A673 (cell line): Measurements from ENCODE around the gene BMP2K. TPM values are rescaled to one million over a fixed set of nuclear protein-coding genes. Genes with fewer than 3 reads are reported as not detected.

Experiments used
- BruUV-seq: library from RNA; stranded (reverse); fragments of 400-500 nt; replicated peaks from 2 replicates; lab custom pipeline; 2021; lab: Mats Ljungman, UMichigan
- CTCF ChIA-PET: fragments of 300-600 bp; sonication (Branson Sonifier 250); formaldehyde crosslinking; loops from one replicate; lab custom pipeline; 2022; ENCODE audit warnings: antibody characterized with exemption; lab: Charles Lee
- POLR2A ChIA-PET: fragments of 300-600 bp; sonication (Branson Sonifier 250); formaldehyde crosslinking; loops from one replicate; lab custom pipeline; 2022; ENCODE audit warnings: antibody characterized with exemption; ENCODE audit not compliant: low non-redundant PET; lab: Charles Lee
- DNase-seq: peaks from one replicate; pipeline ENCODE4 v3.0.0-alpha.2; 2015; ENCODE audit warnings: low spot score
- H3K27ac ChIP-seq: fragments of 200-600 bp; sonication (generic); 2 replicates; pipeline ENCODE4 v1.5.1; 2016; ENCODE audit warnings: mixed run types, low read depth, mild to moderate bottlenecking, mixed read lengths, antibody characterized with exemption, low read length; ENCODE audit not compliant: poor library complexity, severe bottlenecking
- H3K27me3 ChIP-seq: fragments of 200-600 bp; sonication (generic); replicated peaks from 2 replicates; pipeline ENCODE4 v1.6.1; 2017; ENCODE audit warnings: mixed run types, low read depth, mild to moderate bottlenecking, mixed read lengths, antibody characterized with exemption, low read length; ENCODE audit not compliant: insufficient read depth, poor library complexity
- H3K36me3 ChIP-seq: fragments of 200-600 bp; sonication (generic); 2 replicates; pipeline ENCODE4 v1.6.1; 2016; ENCODE audit warnings: mixed run types, mild to moderate bottlenecking, mixed read lengths, antibody characterized with exemption, low read length; ENCODE audit not compliant: insufficient read depth, poor library complexity, severe bottlenecking
- H3K4me1 ChIP-seq: fragments of 200-600 bp; sonication (generic); 2 replicates; pipeline ENCODE4 v1.6.1; 2017; ENCODE audit warnings: mixed run types, mild to moderate bottlenecking, mixed read lengths, antibody characterized with exemption, low read length; ENCODE audit not compliant: insufficient read depth, poor library complexity, severe bottlenecking
- H3K4me3 ChIP-seq: fragments of 200-600 bp; sonication (generic); 2 replicates; pipeline ENCODE4 v1.5.1; 2016; ENCODE audit warnings: low read depth, mixed run types, mild to moderate bottlenecking, mixed read lengths, low read length; ENCODE audit not compliant: poor library complexity, severe bottlenecking
- H3K9me3 ChIP-seq: fragments of 200-600 bp; sonication (generic); 2 replicates; pipeline ENCODE4 v1.6.1; 2016; ENCODE audit warnings: mixed run types, low read depth, mild to moderate bottlenecking, mixed read lengths, antibody characterized with exemption, low read length; ENCODE audit not compliant: poor library complexity, severe bottlenecking
- EZH2 ChIP-seq: fragments of 200-600 bp; sonication (generic); IDR thresholded peaks from 2 replicates; pipeline ENCODE4 v1.6.1; 2017; ENCODE audit warnings: borderline replicate concordance, low read depth, mild to moderate bottlenecking, mixed read lengths, antibody characterized with exemption, low read length; ENCODE audit not compliant: poor library complexity, severe bottlenecking
- intact Hi-C: fragments of 100-400 bp; cut with micrococcal nuclease; formaldehyde crosslinking; loops from one replicate; pipeline ENCODE4 v1.10.0; 2022; ENCODE audit not compliant: unreplicated experiment
- total RNA-seq: library from RNA; stranded (reverse); gene quantifications from 2 replicates; pipeline ENCODE4 v1.2.3, GENCODE V29; 2021
- TF ChIP-seq, protein P1 (sequence below): fragments of 300-800, 200-600 bp; sonication (generic); conservative IDR thresholded peaks from 2 replicates; pipeline ENCODE4 v1.5.1; 2017; ENCODE audit warnings: low read depth, mild to moderate bottlenecking, antibody characterized with exemption, low read length, moderate library complexity, mixed read lengths

BMP2K gene
- total RNA-seq, 1 experiment from 2014 or later, result 14.3 TPM

DNA sequence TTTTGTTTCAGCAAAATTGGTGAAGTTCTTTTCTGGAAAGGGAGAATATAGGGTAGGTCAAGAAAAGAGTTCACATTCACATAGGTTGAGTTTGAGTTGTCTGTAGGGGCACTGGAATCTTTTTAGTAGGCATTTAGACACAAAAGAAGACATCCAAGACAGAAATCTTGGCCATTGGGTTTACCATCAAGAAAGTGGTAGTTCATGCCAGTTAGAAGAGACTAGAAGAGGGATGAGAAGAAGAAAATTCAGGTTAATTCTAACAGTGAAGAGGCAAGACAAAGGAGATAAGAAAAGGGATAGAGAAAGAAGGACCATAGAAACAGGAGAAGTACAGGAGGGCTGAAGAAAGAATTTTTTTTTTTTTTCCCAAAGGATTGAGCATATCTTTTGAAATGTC lies 123.2 kb downstream of the BMP2K start:
- DNase-seq, result no peak
- Histone ChIP-seq H3K4me1 (no peaks in the 10 kb centered on the region), H3K36me3 (no peaks in the 10 kb centered on the region), H3K9me3 (no peaks in the 10 kb centered on the region), H3K27me3 (no peaks in the 10 kb centered on the region), H3K4me3 (no peak overlapping the region), H3K27ac (no peak overlapping the region)
- POLR2A ChIA-PET, result no interaction called here
- no peak for TF ChIP-seq EZH2
- TF ChIP-seq, protein P1, sequence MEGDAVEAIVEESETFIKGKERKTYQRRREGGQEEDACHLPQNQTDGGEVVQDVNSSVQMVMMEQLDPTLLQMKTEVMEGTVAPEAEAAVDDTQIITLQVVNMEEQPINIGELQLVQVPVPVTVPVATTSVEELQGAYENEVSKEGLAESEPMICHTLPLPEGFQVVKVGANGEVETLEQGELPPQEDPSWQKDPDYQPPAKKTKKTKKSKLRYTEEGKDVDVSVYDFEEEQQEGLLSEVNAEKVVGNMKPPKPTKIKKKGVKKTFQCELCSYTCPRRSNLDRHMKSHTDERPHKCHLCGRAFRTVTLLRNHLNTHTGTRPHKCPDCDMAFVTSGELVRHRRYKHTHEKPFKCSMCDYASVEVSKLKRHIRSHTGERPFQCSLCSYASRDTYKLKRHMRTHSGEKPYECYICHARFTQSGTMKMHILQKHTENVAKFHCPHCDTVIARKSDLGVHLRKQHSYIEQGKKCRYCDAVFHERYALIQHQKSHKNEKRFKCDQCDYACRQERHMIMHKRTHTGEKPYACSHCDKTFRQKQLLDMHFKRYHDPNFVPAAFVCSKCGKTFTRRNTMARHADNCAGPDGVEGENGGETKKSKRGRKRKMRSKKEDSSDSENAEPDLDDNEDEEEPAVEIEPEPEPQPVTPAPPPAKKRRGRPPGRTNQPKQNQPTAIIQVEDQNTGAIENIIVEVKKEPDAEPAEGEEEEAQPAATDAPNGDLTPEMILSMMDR, result no peak
- BruUV-seq, result no TSS peak
- CTCF ChIA-PET, result no interaction called here
- intact Hi-C loops, result no loop called here

DNA sequence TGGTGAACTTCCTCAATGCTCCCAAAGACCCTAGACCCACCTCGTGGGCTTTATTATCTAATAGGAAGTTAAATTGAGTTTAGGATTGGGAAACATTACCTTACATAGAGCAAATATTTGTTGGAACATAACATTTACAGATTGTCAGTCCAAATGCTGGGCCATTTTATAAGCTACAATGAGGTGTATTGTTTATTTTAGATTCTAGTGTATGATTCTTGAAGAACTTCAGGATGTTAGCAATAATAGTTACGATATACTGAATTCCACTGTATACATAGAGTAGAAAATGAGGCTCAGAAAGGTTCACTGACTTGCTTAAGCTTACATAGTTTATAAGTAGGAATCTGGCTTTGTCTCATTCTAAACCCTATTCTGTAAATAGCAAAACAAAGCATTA lies 125.7 kb downstream of the BMP2K start:
- intact Hi-C loops, result loop anchor here (1.0 kb wide), 1 partner anchor 9 kb away; no protein-coding TSS in a partner anchor
- H3K4me3 ChIP-seq, result no peak overlapping the region
- no peak overlapping the region for H3K27ac ChIP-seq
- no peaks in the 10 kb centered on the region for H3K27me3 ChIP-seq
- no TSS peak for BruUV-seq
- ChIA-PET POLR2A (no interaction called here), CTCF (no interaction called here)
- no peaks in the 10 kb centered on the region for H3K36me3 ChIP-seq
- TF ChIP-seq, protein P1, result no peak
- TF ChIP-seq EZH2, result no peak
- H3K9me3 ChIP-seq, result no peaks in the 10 kb centered on the region
- no peaks in the 10 kb centered on the region for H3K4me1 ChIP-seq
- no peak for DNase-seq

DNA sequence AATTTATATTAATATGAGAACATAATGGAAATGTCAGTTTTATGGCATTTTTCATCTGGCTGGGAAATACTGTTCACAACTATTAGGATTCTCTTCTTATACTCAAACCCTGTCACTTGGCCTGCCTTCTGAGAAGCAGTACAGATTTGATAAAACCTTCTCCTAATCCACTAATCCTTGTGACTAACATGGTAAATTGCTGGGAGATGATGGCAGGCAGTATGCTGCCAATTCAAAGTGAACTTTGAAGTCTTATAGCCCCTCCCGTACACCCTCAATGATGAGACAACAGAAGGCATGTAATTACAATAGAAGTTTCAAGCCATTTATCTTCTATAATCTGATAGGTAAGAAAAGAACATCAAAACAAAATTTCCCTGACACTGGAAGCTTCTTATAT lies 126.1 kb downstream of the BMP2K start:
- POLR2A ChIA-PET, result no interaction called here
- no peak for TF ChIP-seq EZH2
- TF ChIP-seq, protein P1, result no peak

More for the DNA sequence above, 126.1 kb downstream of the BMP2K start:
- intact Hi-C loops, result loop anchor here (1.0 kb wide), 1 partner anchor 9 kb away; no protein-coding TSS in a partner anchor
- Histone ChIP-seq H3K9me3 (no peaks in the 10 kb centered on the region), H3K36me3 (no peaks in the 10 kb centered on the region), H3K27ac (no peak overlapping the region), H3K4me3 (no peak overlapping the region), H3K27me3 (no peaks in the 10 kb centered on the region), H3K4me1 (no peaks in the 10 kb centered on the region)
- no peak for DNase-seq
- CTCF ChIA-PET, result no interaction called here
- BruUV-seq, result no TSS peak
